Activated B cell treated with CpG ODN at 0.5 μM for 24 hours (primary cell): ENCODE results near the gene KCTD1. TPM values are rescaled to one million over a fixed set of nuclear protein-coding genes. Genes with fewer than 3 reads are reported as not detected.

ENCODE experiments used
- ATAC-seq: fragments of 200-7000 bp; cut with Tn5 transposase; one replicate; pipeline ENCODE4 v1.10.0; 2021; ENCODE audit warnings: low read depth, mild to moderate bottlenecking, moderate library complexity
- CTCF ChIA-PET: fragments of 350-600 bp; sonication (Branson Sonifier 250); formaldehyde crosslinking; loops from one replicate; lab custom pipeline; 2021; ENCODE audit warnings: antibody characterized with exemption; lab: Charles Lee
- POLR2A ChIA-PET: fragments of 350-600 bp; sonication (Branson Sonifier 250); formaldehyde crosslinking; loops from one replicate; lab custom pipeline; 2021; ENCODE audit warnings: antibody characterized with exemption; lab: Charles Lee
- DNase-seq: peaks from one replicate; pipeline ENCODE4 v3.0.0; 2022
- H3K27ac Mint-ChIP-seq: one replicate; pipeline ENCODE4 v1.8.0; 2020; ENCODE audit warnings: mixed read lengths
- H3K27me3 Mint-ChIP-seq: one replicate; pipeline ENCODE4 v1.8.0; 2021; ENCODE audit warnings: mixed read lengths
- H3K36me3 Mint-ChIP-seq: one replicate; pipeline ENCODE4 v1.8.0; 2021; ENCODE audit warnings: low read depth, mixed read lengths
- H3K4me1 Mint-ChIP-seq: one replicate; pipeline ENCODE4 v1.8.0; 2021; ENCODE audit warnings: mixed read lengths
- H3K4me3 Mint-ChIP-seq: one replicate; pipeline ENCODE4 v1.8.0; 2020; ENCODE audit warnings: mild to moderate bottlenecking, mixed read lengths
- H3K9me3 Mint-ChIP-seq: one replicate; pipeline ENCODE4 v1.8.0; 2020; ENCODE audit warnings: mixed read lengths
- CTCF ChIP-seq: fragments of 200-600 bp; IDR thresholded peaks from one replicate; pipeline ENCODE4 v1.8.0; 2022; ENCODE audit warnings: antibody characterized with exemption, mild to moderate bottlenecking
- intact Hi-C: fragments of 100-400 bp; cut with micrococcal nuclease; formaldehyde crosslinking; loops from one replicate; pipeline ENCODE4 v1.15.1; 2024
- total RNA-seq: library from RNA; stranded (reverse); gene quantifications from 2 replicates; pipeline ENCODE4 v1.2.3, GENCODE V29; 2022

Gene KCTD1
- total RNA-seq, 1 donor from 2014 or later = 4.9 TPM

- Mint-ChIP-seq H3K27me3 (peaks cover 3% of the 10 kb centered on the region), H3K36me3 (no peaks in the 10 kb centered on the region), H3K4me3 (no peak overlapping the region), H3K9me3 (peaks cover 4% of the 10 kb centered on the region), H3K27ac (no peak overlapping the region), H3K4me1 (peaks cover 7% of the 10 kb centered on the region)
- DNase-seq (no peak), ATAC-seq (no peak)
- intact Hi-C loops = no loop called here
- CTCF ChIA-PET = interaction anchor here (1.1 kb wide), 1 partner anchor 52 kb away, joined by 4 read pairs; no protein-coding TSS in a partner anchor
- TF ChIP-seq CTCF = no peak
- POLR2A ChIA-PET = no interaction called here
Observed at GRCh38 chr18:26436176-26437051, 111.9 kb downstream of the KCTD1 start.

DNA sequence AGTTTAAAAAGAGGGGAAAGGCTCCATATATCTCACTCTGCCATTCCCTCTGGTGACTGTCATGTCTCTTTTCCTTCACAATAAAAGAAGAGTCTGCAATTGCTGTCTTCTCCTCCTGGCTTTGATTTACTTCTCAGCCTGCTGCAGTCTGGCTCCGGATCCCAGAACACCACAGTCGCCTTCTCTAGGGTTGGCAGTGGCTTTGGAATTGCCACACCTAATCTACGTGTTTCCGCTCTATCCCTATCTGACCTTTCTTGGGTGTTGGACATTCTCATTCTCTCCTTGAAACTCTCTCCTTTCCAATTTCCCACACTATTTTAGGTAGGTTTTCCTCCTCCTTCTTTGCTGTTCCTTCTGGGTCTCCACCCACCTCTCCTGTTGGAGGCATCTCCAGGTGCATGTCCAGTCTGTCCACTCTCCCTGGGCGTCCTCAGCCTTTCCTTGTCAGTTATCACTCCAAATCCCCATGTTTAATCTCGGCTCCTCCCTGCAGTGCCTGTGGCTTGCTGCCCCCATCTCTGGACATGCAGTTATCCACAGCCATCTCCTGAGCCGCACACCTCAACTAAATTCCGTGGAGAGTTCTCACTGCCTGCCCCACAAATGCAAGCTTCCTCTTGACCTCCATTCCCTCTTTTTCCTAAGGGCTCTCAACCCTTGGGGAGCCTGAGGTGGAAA lies 112.8 kb downstream of the KCTD1 start:
- no peak for DNase-seq
- intact Hi-C loops = no loop called here
- no peak overlapping the region for H3K27ac Mint-ChIP-seq
- no peaks in the 10 kb centered on the region for H3K36me3 Mint-ChIP-seq
- H3K4me1 Mint-ChIP-seq = peaks cover 7% of the 10 kb centered on the region
- no peak for TF ChIP-seq CTCF
- ATAC-seq = no peak
- CTCF ChIA-PET = no interaction called here
- H3K9me3 Mint-ChIP-seq = peaks cover 6% of the 10 kb centered on the region
- POLR2A ChIA-PET = no interaction called here
- peaks cover 3% of the 10 kb centered on the region for H3K27me3 Mint-ChIP-seq
- no peak overlapping the region for H3K4me3 Mint-ChIP-seq

- Mint-ChIP-seq H3K36me3 (no peaks in the 10 kb centered on the region), H3K27me3 (peaks cover 3% of the 10 kb centered on the region), H3K9me3 (peaks cover 6% of the 10 kb centered on the region), H3K27ac (no peak overlapping the region), H3K4me3 (no peak overlapping the region), H3K4me1 (peaks cover 7% of the 10 kb centered on the region)
- ATAC-seq (no peak), DNase-seq (no peak)
- TF ChIP-seq CTCF = no peak
- intact Hi-C loops = no loop called here
- CTCF ChIA-PET = no interaction called here
- POLR2A ChIA-PET = no interaction called here
Observed at GRCh38 chr18:26434887-26435286, 113.5 kb downstream of the KCTD1 start.

DNA sequence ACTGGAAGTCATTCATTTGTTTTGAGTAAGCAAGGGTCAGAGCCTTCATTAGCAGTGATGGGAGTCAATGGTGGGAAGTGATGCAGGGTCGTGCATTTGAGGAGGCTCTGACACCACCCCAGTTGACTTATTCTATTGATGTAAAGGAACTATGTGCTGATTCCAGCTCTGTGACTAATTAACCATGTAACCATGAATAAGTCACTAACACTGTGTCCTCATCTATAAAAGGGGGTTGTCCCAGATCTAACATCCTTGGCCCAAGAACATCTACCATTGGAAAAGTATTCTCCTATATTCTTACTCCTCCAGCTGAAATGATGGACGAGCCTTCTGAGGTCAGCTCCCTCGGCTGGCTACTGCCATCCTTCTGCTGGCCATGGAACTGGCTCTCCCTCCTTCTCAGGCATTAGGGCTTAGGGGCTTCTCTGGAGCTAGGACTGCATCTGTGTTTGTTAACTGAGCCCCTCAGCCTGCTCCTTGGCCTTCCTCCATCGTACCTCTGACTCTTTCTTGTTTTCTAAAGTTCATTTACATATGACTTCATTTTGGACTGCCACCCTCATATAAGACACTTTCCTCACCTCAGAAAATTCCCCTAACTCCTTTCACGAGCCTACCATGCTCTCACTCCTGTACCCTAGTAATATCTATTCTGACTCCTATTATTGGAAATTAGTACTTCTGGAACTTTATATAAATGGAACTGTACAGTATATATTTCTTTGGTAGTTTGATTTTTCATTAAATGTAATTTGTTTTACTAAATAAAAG lies 115.5 kb downstream of the KCTD1 start:
- ChIA-PET POLR2A (no interaction called here), CTCF (no interaction called here)
- ATAC-seq (no peak), DNase-seq (no peak)
- no peaks in the 10 kb centered on the region for H3K27me3 Mint-ChIP-seq
- intact Hi-C loops = no loop called here
- peaks cover 6% of the 10 kb centered on the region for H3K9me3 Mint-ChIP-seq
- H3K4me3 Mint-ChIP-seq = no peak overlapping the region
- H3K4me1 Mint-ChIP-seq = no peaks in the 10 kb centered on the region
- H3K27ac Mint-ChIP-seq = no peak overlapping the region
- no peaks in the 10 kb centered on the region for H3K36me3 Mint-ChIP-seq
- no peak for TF ChIP-seq CTCF
